Measurements from ENCODE around the gene MORN1. TPM values are rescaled to one million over a fixed set of nuclear protein-coding genes. Genes with fewer than 3 reads are reported as not detected.

MORN1 gene
- total and polyA plus RNA-seq, 2 of the 4 experiments (the other 2 are of a cell fraction): 3.0 to 4.2 TPM

DNA sequence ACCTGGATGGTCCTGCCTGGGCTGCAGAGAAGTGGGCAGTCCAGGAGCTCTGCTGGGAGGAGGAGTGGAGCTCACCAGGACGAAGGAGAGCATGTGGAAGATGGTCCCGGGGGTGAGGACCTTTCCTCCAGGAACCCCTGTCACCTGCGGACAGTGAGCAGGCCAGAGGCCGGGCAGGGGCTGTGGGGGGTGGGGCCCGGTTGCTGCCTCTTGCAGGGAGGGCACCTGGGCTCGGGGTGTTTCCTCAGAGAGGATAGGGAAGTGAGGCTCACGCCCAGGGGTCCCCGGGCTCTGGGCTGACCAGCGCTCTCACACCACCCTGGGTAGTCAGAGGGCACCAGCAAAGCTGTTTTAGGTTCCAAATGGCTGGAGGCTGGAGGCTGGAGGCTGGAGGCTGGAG lies 43.7 kb upstream of the MORN1 start:
- no peak overlapping the region for H3K14ac ChIP-seq (replicated peaks; ENCODE audit: low read depth, low read length)
- H3K56ac ChIP-seq (ENCODE audit: extremely low read depth, insufficient read depth, low read length): no peak overlapping the region
- no peak overlapping the region for H2AK5ac ChIP-seq (ENCODE audit: low read depth, low read length)
- no peak overlapping the region for H3K4me3 ChIP-seq (ENCODE audit: insufficient read depth, low read depth, low read length)
- no TSS peak for BruUV-seq (replicated peaks)
- H2BK5ac ChIP-seq (ENCODE audit: low read depth, low read length, poor library complexity, severe bottlenecking): no peak overlapping the region
- no peak for DNase-seq
- peaks cover 51% of the 10 kb centered on the region for H3K27me3 ChIP-seq (ENCODE audit: control insufficient read depth, insufficient read depth, low read length)
- H3K9ac ChIP-seq (ENCODE audit: low read depth, low read length): no peak overlapping the region
- no peaks in the 10 kb centered on the region for H3K9me1 ChIP-seq (ENCODE audit: insufficient read depth, low read length)
- H4K5ac ChIP-seq (ENCODE audit: low read depth, low read length): no peak overlapping the region
- H3K4me2 ChIP-seq (ENCODE audit: low read depth, low read length): no peak overlapping the region
- no peak overlapping the region for H2BK120ac ChIP-seq (ENCODE audit: low read depth, low read length)
- no peak overlapping the region for H2AK9ac ChIP-seq (replicated peaks; ENCODE audit: low read depth, low read length, poor library complexity)
- H4K20me1 ChIP-seq (ENCODE audit: insufficient read depth, low read length): no peaks in the 10 kb centered on the region; the same call in 1 of the 2 replicates
- in situ Hi-C loops (cut with MboI; ENCODE audit: low sequenced_read_pairs) (loop anchor here (25.0 kb wide), 1 partner anchor 627 kb away; the partner anchor contains the start of gene PRDM16), dilution Hi-C loops (cut with HindIII; ENCODE audit: low sequenced_read_pairs, unreplicated experiment) (no loop called here), intact Hi-C loops (cut with micrococcal nuclease) (no loop called here)
- H3K27ac ChIP-seq (ENCODE audit: insufficient read depth, low read length): no peak overlapping the region
- no peak overlapping the region for H3K4ac ChIP-seq (ENCODE audit: low read depth, low read length)
- H3K9me3 ChIP-seq (ENCODE audit: control insufficient read depth, insufficient read depth, low read length): no peaks in the 10 kb centered on the region
- no peak overlapping the region for H2AFZ ChIP-seq (replicated peaks; ENCODE audit: low read length, poor library complexity)
- no peak overlapping the region for H4K91ac ChIP-seq (ENCODE audit: insufficient read depth, low read depth, low read length)
- no peak overlapping the region for H2BK20ac ChIP-seq (ENCODE audit: low read depth, low read length)
- no peaks in the 10 kb centered on the region for H3K79me1 ChIP-seq (ENCODE audit: low read depth in 1 of 2, low read length in 2 of 2)
- H3K36me3 ChIP-seq (ENCODE audit: control insufficient read depth, insufficient read depth, low read length): no peaks in the 10 kb centered on the region
- no peak overlapping the region for H4K8ac ChIP-seq (ENCODE audit: low read depth in 2 of 2, low read length in 2 of 2)
- no peak for ATAC-seq (ENCODE audit: low read depth)
- 60% methylated on average over 1 of the region's 9 CpGs; no CpG with 5 or more reads in 1 of the 2 experiments for WGBS, 2 experiments (ENCODE audit: extremely low coverage in 2 of 2, insufficient read length in 1 of 2)
- ChIA-PET CTCF (no interaction called here), POLR2A (ENCODE audit: unreplicated experiment) (no interaction called here)
- no peak overlapping the region for H2BK15ac ChIP-seq (ENCODE audit: low read depth, low read length)
- TF ChIP-seq MAZ (IDR thresholded peaks at IDR 0.05; ENCODE audit: borderline replicate concordance, low read depth, low read length) (no peak), BHLHE40 (IDR thresholded peaks at IDR 0.05; ENCODE audit: low read depth, low read length) (no peak), RCOR1 (IDR thresholded peaks at IDR 0.05; ENCODE audit: insufficient replicate concordance, low read length) (no peak), MAFK (IDR thresholded peaks at IDR 0.05; ENCODE audit: low read depth, low read length) (no peak), NFE2L2 (IDR thresholded peaks at IDR 0.05; ENCODE audit: low read depth, low read length) (no peak)
- TF ChIP-seq, protein P1, sequence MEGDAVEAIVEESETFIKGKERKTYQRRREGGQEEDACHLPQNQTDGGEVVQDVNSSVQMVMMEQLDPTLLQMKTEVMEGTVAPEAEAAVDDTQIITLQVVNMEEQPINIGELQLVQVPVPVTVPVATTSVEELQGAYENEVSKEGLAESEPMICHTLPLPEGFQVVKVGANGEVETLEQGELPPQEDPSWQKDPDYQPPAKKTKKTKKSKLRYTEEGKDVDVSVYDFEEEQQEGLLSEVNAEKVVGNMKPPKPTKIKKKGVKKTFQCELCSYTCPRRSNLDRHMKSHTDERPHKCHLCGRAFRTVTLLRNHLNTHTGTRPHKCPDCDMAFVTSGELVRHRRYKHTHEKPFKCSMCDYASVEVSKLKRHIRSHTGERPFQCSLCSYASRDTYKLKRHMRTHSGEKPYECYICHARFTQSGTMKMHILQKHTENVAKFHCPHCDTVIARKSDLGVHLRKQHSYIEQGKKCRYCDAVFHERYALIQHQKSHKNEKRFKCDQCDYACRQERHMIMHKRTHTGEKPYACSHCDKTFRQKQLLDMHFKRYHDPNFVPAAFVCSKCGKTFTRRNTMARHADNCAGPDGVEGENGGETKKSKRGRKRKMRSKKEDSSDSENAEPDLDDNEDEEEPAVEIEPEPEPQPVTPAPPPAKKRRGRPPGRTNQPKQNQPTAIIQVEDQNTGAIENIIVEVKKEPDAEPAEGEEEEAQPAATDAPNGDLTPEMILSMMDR (conservative IDR thresholded peaks at IDR 0.05; ENCODE audit: low read depth, low read length): no peak
- TF ChIP-seq, protein P2, sequence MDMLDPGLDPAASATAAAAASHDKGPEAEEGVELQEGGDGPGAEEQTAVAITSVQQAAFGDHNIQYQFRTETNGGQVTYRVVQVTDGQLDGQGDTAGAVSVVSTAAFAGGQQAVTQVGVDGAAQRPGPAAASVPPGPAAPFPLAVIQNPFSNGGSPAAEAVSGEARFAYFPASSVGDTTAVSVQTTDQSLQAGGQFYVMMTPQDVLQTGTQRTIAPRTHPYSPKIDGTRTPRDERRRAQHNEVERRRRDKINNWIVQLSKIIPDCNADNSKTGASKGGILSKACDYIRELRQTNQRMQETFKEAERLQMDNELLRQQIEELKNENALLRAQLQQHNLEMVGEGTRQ (IDR thresholded peaks at IDR 0.05; ENCODE audit: low read depth, low read length): no peak
- TF ChIP-seq, protein P3, sequence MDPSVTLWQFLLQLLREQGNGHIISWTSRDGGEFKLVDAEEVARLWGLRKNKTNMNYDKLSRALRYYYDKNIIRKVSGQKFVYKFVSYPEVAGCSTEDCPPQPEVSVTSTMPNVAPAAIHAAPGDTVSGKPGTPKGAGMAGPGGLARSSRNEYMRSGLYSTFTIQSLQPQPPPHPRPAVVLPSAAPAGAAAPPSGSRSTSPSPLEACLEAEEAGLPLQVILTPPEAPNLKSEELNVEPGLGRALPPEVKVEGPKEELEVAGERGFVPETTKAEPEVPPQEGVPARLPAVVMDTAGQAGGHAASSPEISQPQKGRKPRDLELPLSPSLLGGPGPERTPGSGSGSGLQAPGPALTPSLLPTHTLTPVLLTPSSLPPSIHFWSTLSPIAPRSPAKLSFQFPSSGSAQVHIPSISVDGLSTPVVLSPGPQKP (IDR thresholded peaks at IDR 0.05; ENCODE audit: borderline replicate concordance, low read depth, low read length): no peak
- no peaks in the 10 kb centered on the region for H3K4me1 ChIP-seq (ENCODE audit: control insufficient read depth, insufficient read depth, low read length)
- no peak overlapping the region for H3K18ac ChIP-seq (ENCODE audit: low read depth, low read length)
- no peak overlapping the region for H3K23ac ChIP-seq (ENCODE audit: low read depth, low read length)

Data from IMR-90 (cell line).